Cardiac fibroblast (primary cell): ENCODE data around the gene SPEM2.

ENCODE experiments used
- DNase-seq, 2 donors: peaks; one replicate each; pipeline versions ENCODE4 v3.0.0 to v3.0.0-alpha.2; 2010; ENCODE audit warnings: low read depth in 2 of 2
- H3K4me3 ChIP-seq, 2 donors: replicated peaks in 1 of 2; 1 replicate in 1 of 2; 2 replicates in 1 of 2; pipeline ENCODE4 v1.5.1; 2011; ENCODE audit warnings: low read depth in 2 of 2, low read length in 2 of 2, mild to moderate bottlenecking in 2 of 2, moderate library complexity in 1 of 2
- CTCF ChIP-seq: IDR thresholded peaks from one replicate; pipeline ENCODE4 v1.5.1; 2011; ENCODE audit warnings: low read depth, mild to moderate bottlenecking, low read length, inconsistent platforms

Gene SPEM2

GRCh38 chr17:7419819-7420610, 5.4 kb upstream of the SPEM2 start, which contains the start of gene SPEM1:
Gene SPEM1, plus strand, starts transcription at chr17:7420324. Its CDS starts 61 bp downstream, at chr17:7420385.
- no peak for TF ChIP-seq CTCF
- no peak within 1 kb of the TSS for H3K4me3 ChIP-seq

GRCh38 chr17:7421186-7421585, 4.2 kb upstream of the SPEM2 start:
- no peak for DNase-seq
- no peak overlapping the region for H3K4me3 ChIP-seq
- no peak for TF ChIP-seq CTCF

More at GRCh38 chr17:7419819-7420610, 5.4 kb upstream of the SPEM2 start, which contains the start of gene SPEM1:
- DNase-seq, result no peak

- no peak overlapping the region for H3K4me3 ChIP-seq
- TF ChIP-seq CTCF, result no peak
- DNase-seq, result no peak
Measured at GRCh38 chr17:7423679-7424078, 1.7 kb upstream of the SPEM2 start.

- DNase-seq, result no peak
- TF ChIP-seq CTCF, result no peak
- no peak overlapping the region for H3K4me3 ChIP-seq
Measured at GRCh38 chr17:7425756-7426155, 340 bp downstream of the SPEM2 start.

GRCh38 chr17:7426203-7426863, 917 bp downstream of the SPEM2 start:
- DNase-seq, result no peak
- no peak overlapping the region for H3K4me3 ChIP-seq
- no peak for TF ChIP-seq CTCF

- TF ChIP-seq CTCF, result no peak
- no peak for DNase-seq
Measured at GRCh38 chr17:7426896-7427489, 1.6 kb downstream of the SPEM2 start.

More at GRCh38 chr17:7426896-7427489, 1.6 kb downstream of the SPEM2 start:
- no peak overlapping the region for H3K4me3 ChIP-seq
